GM19467 (cell line): ENCODE data around the gene HERC4.
"Not testable (repeated sequence)": the region's sequence is repeated elsewhere in the genome, so short reads cannot be mapped to it uniquely, and the experiment has no call there.

Experiments used
- ATAC-seq: cut with Tn5 transposase; IDR thresholded peaks from one replicate; pipeline ENCODE4 v1.9.1; 2021; ENCODE audit warnings: mild to moderate bottlenecking, moderate library complexity; ENCODE audit not compliant: unreplicated experiment

Gene HERC4

GRCh38 chr10:67884313-67884841 lies 190.7 kb downstream of the HERC4 start, which contains the start of gene SIRT1:
Gene SIRT1 (plus strand): TSS chr10:67884656. CDS start chr10:67884722, 66 bp downstream.
- peak; percentile 89 for ATAC-seq

DNA sequence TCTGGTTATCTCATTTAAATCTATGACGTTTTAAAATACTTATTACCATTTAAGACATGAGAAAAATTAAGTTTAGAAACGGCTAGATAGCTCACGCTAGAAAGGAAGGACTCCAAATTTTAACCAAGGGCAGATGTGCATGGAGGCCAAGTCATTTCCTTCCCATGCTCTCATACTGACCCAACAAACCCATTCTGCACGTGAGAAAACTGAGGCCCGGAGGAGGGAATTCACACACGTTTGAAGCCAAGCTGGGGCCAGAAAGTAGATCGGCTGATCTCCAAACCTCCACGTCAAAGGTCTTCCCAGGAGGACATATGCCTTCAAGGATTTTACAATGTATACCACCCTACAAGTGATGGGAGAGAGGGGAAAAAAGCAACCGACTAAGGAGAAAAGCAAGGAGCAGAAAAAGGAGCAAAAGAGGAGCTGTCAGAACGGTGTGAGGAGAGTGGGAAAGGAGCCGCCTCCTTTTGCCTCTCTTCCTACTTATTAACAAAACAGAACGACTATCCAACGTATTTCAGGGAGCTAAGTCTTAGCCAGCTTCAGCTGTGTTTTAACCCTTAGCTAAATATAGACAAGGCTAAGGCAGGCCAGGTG lies 191.3 kb downstream of the HERC4 start:
- no peak for ATAC-seq

- no peak for ATAC-seq
These were observed 196.9 kb downstream of the HERC4 start for GRCh38 chr10:67878133-67878532.

DNA sequence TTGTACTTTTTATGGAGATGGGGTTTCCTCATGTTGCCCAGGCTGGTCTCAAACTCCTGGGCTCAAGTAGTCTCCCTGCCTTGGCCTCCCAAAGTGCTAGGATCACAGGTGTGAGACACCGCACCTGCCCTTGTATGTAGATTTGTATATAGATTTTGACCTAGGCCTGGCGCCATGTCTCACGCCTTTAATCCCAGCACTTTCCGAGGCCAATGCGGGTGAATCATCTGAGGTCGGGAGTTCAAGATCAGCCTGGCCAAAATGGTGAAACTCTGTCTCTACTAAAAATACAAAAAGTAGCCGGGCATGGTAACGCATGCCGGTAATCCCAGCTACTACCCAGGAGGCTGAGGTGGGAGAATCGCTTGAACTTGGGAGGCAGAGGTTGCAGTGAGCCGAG lies 197.7 kb downstream of the HERC4 start:
- not testable (repeated sequence) for ATAC-seq

- ATAC-seq: no peak
These were observed 199.5 kb downstream of the HERC4 start for GRCh38 chr10:67875340-67876238.
